CD4-positive, alpha-beta T cell (primary cell): ENCODE data around the gene PRKCA. TPM values are rescaled to one million over a fixed set of nuclear protein-coding genes. Genes with fewer than 3 reads are reported as not detected.

Source experiments
- ATAC-seq: fragments of 200-7000 bp; cut with Tn5 transposase; one replicate; pipeline ENCODE4 v1.10.0; 2022; ENCODE audit warnings: mild to moderate bottlenecking; ENCODE audit not compliant: poor library complexity
- CTCF ChIA-PET: fragments of 350-600 bp; sonication (Branson Sonifier 250); formaldehyde crosslinking; loops from one replicate; lab custom pipeline; 2021; ENCODE audit warnings: antibody characterized with exemption, inconsistent platforms; lab: Charles Lee
- POLR2A ChIA-PET: fragments of 350-600 bp; sonication (Branson Sonifier 250); formaldehyde crosslinking; loops from one replicate; lab custom pipeline; 2021; ENCODE audit warnings: antibody characterized with exemption, inconsistent platforms; lab: Charles Lee
- DNase-seq, 14 experiments: peaks; one replicate each; pipeline ENCODE4 v3.0.0-alpha.2; 2013 to 2020; ENCODE audit warnings: mixed read lengths in 2 of 14
- H3K27ac ChIP-seq, 2 donors: one replicate each; pipeline versions ENCODE4 v1.5.1 to v1.7.0; 2013; ENCODE audit warnings: low read length in 2 of 2, low read depth in 1 of 2, mild to moderate bottlenecking in 1 of 2
- H3K27me3 ChIP-seq, 2 experiments: 1 replicate in 1 of 2; 2 replicates in 1 of 2; pipeline versions ENCODE4 v1.6.1 to v1.7.0; 2013; ENCODE audit warnings: low read length in 2 of 2, control low read depth in 1 of 2, mild to moderate bottlenecking in 1 of 2, moderate library complexity in 1 of 2; ENCODE audit not compliant: insufficient read depth in 2 of 2, control insufficient read depth in 1 of 2
- H3K36me3 ChIP-seq: one replicate; pipeline ENCODE4 v1.6.1; 2013; ENCODE audit warnings: low read length, control low read depth; ENCODE audit not compliant: insufficient read depth
- H3K4me1 ChIP-seq: one replicate; pipeline ENCODE4 v1.6.1; 2013; ENCODE audit warnings: low read length, control low read depth; ENCODE audit not compliant: insufficient read depth
- H3K4me3 ChIP-seq: one replicate; pipeline ENCODE4 v1.5.1; 2013; ENCODE audit warnings: mild to moderate bottlenecking, low read length, moderate library complexity
- H3K9me3 ChIP-seq, 2 experiments: 1 replicate in 1 of 2; 2 replicates in 1 of 2; pipeline versions ENCODE4 v1.6.1 to v1.7.0; 2013; ENCODE audit warnings: low read length in 2 of 2, mild to moderate bottlenecking in 2 of 2, control low read depth in 1 of 2, moderate library complexity in 1 of 2; ENCODE audit not compliant: control insufficient read depth in 1 of 2, insufficient read depth in 1 of 2
- H3K27ac Mint-ChIP-seq: one replicate; pipeline ENCODE4 v1.8.0; 2020; ENCODE audit warnings: mixed read lengths
- H3K27me3 Mint-ChIP-seq: one replicate; pipeline ENCODE4 v1.8.0; 2021; ENCODE audit warnings: mixed read lengths
- H3K36me3 Mint-ChIP-seq: one replicate; pipeline ENCODE4 v1.8.0; 2021; ENCODE audit warnings: low read depth, mixed read lengths
- H3K4me1 Mint-ChIP-seq: one replicate; pipeline ENCODE4 v1.8.0; 2021; ENCODE audit warnings: low read depth, mixed read lengths
- H3K4me3 Mint-ChIP-seq: one replicate; pipeline ENCODE4 v1.8.0; 2020; ENCODE audit warnings: mild to moderate bottlenecking, mixed read lengths
- H3K9me3 Mint-ChIP-seq: one replicate; pipeline ENCODE4 v1.8.0; 2020; ENCODE audit warnings: mixed read lengths
- intact Hi-C, 2 experiments: fragments of 100-400 bp; cut with DNase I in 1 of 2; cut with micrococcal nuclease in 1 of 2; formaldehyde crosslinking; loops; one replicate each; pipeline versions ENCODE4 v1.15.1 to v1.9.0; 2023 to 2025; cut with DNase I, micrococcal nuclease
- total RNA-seq, 174 experiments: library from RNA in 2 of 174; stranded (reverse) in 2 of 174; gene quantifications; one replicate each; pipeline ENCODE4 v1.2.3 and lab custom pipeline; 2021 to 2026
- TF ChIP-seq, protein P1 (sequence below): fragments of 200-600 bp; IDR thresholded peaks from one replicate; pipeline ENCODE4 v1.8.0; 2022; ENCODE audit warnings: antibody characterized with exemption, mild to moderate bottlenecking

Gene PRKCA
- total RNA-seq, 2 experiments from 2014 or later = 84.8 to 88.6 TPM

GRCh38 chr17:66564992-66565465, 262.6 kb downstream of the PRKCA start:
- ATAC-seq (no peak), DNase-seq (no peak)
- H3K36me3 Mint-ChIP-seq = peaks cover 3% of the 10 kb centered on the region
- intact Hi-C loops = loop anchor here (5.0 to 10.0 kb wide), 4 partner anchors 110 to 342 kb away; no protein-coding TSS in a partner anchor
- H3K9me3 ChIP-seq = no peaks in the 10 kb centered on the region
- H3K27ac ChIP-seq = no peak overlapping the region
- no peaks in the 10 kb centered on the region for H3K9me3 Mint-ChIP-seq
- H3K4me3 ChIP-seq = no peak overlapping the region
- H3K27me3 ChIP-seq = no peaks in the 10 kb centered on the region
- no peaks in the 10 kb centered on the region for H3K27me3 Mint-ChIP-seq
- no peaks in the 10 kb centered on the region for H3K36me3 ChIP-seq
- POLR2A ChIA-PET = no interaction called here
- no peak overlapping the region for H3K4me3 Mint-ChIP-seq
- H3K27ac Mint-ChIP-seq = peak overlapping the region; percentile 37
- TF ChIP-seq, protein P1, sequence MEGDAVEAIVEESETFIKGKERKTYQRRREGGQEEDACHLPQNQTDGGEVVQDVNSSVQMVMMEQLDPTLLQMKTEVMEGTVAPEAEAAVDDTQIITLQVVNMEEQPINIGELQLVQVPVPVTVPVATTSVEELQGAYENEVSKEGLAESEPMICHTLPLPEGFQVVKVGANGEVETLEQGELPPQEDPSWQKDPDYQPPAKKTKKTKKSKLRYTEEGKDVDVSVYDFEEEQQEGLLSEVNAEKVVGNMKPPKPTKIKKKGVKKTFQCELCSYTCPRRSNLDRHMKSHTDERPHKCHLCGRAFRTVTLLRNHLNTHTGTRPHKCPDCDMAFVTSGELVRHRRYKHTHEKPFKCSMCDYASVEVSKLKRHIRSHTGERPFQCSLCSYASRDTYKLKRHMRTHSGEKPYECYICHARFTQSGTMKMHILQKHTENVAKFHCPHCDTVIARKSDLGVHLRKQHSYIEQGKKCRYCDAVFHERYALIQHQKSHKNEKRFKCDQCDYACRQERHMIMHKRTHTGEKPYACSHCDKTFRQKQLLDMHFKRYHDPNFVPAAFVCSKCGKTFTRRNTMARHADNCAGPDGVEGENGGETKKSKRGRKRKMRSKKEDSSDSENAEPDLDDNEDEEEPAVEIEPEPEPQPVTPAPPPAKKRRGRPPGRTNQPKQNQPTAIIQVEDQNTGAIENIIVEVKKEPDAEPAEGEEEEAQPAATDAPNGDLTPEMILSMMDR = no peak
- CTCF ChIA-PET = interaction anchor here (2.8 kb wide), 1 partner anchor 364 kb away, joined by 22 read pairs; no protein-coding TSS in a partner anchor
- H3K4me1 ChIP-seq = peaks cover 5% of the 10 kb centered on the region
- H3K4me1 Mint-ChIP-seq = peaks cover 51% of the 10 kb centered on the region

GRCh38 chr17:66567234-66568170, 265.1 kb downstream of the PRKCA start:
- Histone ChIP-seq H3K36me3 (peaks cover 4% of the 10 kb centered on the region), H3K4me1 (peaks cover 5% of the 10 kb centered on the region), H3K4me3 (no peak overlapping the region), H3K27ac (no peak overlapping the region), H3K27me3 (no peaks in the 10 kb centered on the region), H3K9me3 (no peaks in the 10 kb centered on the region)
- Mint-ChIP-seq H3K27me3 (no peaks in the 10 kb centered on the region), H3K4me1 (peaks cover 41% of the 10 kb centered on the region), H3K27ac (peak overlapping the region; percentile 7), H3K9me3 (no peaks in the 10 kb centered on the region), H3K4me3 (no peak overlapping the region), H3K36me3 (no peaks in the 10 kb centered on the region)
- POLR2A ChIA-PET = interaction anchor here (1.2 to 1.6 kb wide), 2 partner anchors 266 to 312 kb away, joined by 4 read pairs; no protein-coding TSS in a partner anchor
- intact Hi-C loops = loop anchor here (1.0 to 10.0 kb wide), 8 partner anchors 107 to 367 kb away; no protein-coding TSS in a partner anchor
- TF ChIP-seq, protein P1 = peak; percentile 87
- DNase-seq (peak; percentile 71 to 90 (median 80)), ATAC-seq (peak; percentile 88)
- CTCF ChIA-PET = interaction anchor here (0.7 to 2.8 kb wide), 11 partner anchors 11 to 367 kb away, joined by 3 to 22 read pairs (median 3); no protein-coding TSS in a partner anchor

DNA sequence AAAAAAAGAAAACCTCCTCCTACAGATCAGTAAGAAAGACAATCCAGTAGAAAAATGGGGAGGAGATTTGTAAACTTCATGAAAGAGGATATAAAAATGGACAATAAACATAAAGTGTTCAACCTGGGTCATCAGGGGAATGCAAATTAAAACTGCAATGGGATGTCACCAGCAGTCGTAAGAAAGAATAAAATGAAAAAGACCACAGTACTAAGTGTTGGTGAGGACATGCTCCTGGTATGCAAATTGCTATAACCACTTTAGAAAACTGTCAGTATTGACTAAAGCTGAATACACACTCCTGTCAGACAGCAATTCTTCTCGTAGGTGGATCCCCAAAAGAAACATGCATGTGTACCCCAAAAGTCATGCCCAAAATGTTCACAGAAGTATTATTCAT, 267.2 kb downstream of the PRKCA start:
- peaks cover 33% of the 10 kb centered on the region for H3K4me1 Mint-ChIP-seq
- DNase-seq (no peak), ATAC-seq (no peak)
- TF ChIP-seq, protein P1 = no peak
- ChIA-PET POLR2A (interaction anchor here (0.7 kb wide), 1 partner anchor 268 kb away, joined by 3 read pairs; no protein-coding TSS in a partner anchor), CTCF (no interaction called here)
- Histone ChIP-seq H3K4me3 (no peak overlapping the region), H3K4me1 (peaks cover 5% of the 10 kb centered on the region), H3K9me3 (no peaks in the 10 kb centered on the region), H3K27me3 (no peaks in the 10 kb centered on the region), H3K27ac (no peak overlapping the region), H3K36me3 (peaks cover 4% of the 10 kb centered on the region)
- no peaks in the 10 kb centered on the region for H3K27me3 Mint-ChIP-seq
- intact Hi-C loops = loop anchor here (5.0 to 10.0 kb wide), 4 partner anchors 105 to 338 kb away; no protein-coding TSS in a partner anchor
- H3K36me3 Mint-ChIP-seq = no peaks in the 10 kb centered on the region
- H3K27ac Mint-ChIP-seq = no peak overlapping the region
- H3K9me3 Mint-ChIP-seq = no peaks in the 10 kb centered on the region
- no peak overlapping the region for H3K4me3 Mint-ChIP-seq
